ENCODE measurements around the gene PAX8.

- TF ChIP-seq CTCF (IDR thresholded peaks at IDR 0.05; ENCODE audit: poor library complexity), result no peak
- TF ChIP-seq EZH2 (IDR thresholded peaks at IDR 0.05; ENCODE audit: borderline replicate concordance), result no peak
- TF ChIP-seq EZH2phosphoT487 (IDR thresholded peaks at IDR 0.05; ENCODE audit: low read depth, severe bottlenecking, unreplicated experiment), result no peak
These were observed 110.8 kb downstream of the PAX8 start for GRCh38 chr2:113167962-113168340.

All from hepatocyte (in vitro differentiated cells).